Loucy (cell line): Measurements from ENCODE around the gene KCTD6.

ENCODE experiments used
- EZH2phosphoT487 ChIP-seq: fragments of 200-600 bp; IDR thresholded peaks from 2 replicates; pipeline ENCODE4 v1.6.1; 2018; ENCODE audit warnings: antibody characterized with exemption, mild to moderate bottlenecking, moderate library complexity, borderline replicate concordance
- TF ChIP-seq, protein P1 (sequence below): fragments of 200-600 bp; sonication (generic); conservative IDR thresholded peaks from 2 replicates; pipeline ENCODE4 v1.5.1; 2014; ENCODE audit warnings: mild to moderate bottlenecking, antibody characterized with exemption, low read length

GRCh38 chr3:58464866-58465265 lies 27.0 kb upstream of the KCTD6 start:
- TF ChIP-seq, protein P1, sequence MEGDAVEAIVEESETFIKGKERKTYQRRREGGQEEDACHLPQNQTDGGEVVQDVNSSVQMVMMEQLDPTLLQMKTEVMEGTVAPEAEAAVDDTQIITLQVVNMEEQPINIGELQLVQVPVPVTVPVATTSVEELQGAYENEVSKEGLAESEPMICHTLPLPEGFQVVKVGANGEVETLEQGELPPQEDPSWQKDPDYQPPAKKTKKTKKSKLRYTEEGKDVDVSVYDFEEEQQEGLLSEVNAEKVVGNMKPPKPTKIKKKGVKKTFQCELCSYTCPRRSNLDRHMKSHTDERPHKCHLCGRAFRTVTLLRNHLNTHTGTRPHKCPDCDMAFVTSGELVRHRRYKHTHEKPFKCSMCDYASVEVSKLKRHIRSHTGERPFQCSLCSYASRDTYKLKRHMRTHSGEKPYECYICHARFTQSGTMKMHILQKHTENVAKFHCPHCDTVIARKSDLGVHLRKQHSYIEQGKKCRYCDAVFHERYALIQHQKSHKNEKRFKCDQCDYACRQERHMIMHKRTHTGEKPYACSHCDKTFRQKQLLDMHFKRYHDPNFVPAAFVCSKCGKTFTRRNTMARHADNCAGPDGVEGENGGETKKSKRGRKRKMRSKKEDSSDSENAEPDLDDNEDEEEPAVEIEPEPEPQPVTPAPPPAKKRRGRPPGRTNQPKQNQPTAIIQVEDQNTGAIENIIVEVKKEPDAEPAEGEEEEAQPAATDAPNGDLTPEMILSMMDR = no peak
- TF ChIP-seq EZH2phosphoT487 = no peak
